ENCODE data around the gene RPAP3. TPM values are rescaled to one million over a fixed set of nuclear protein-coding genes. Genes with fewer than 3 reads are reported as not detected.

The RPAP3 gene
- total and polyA plus RNA-seq, 4 donors: 9.5 to 19.9 (median 14.9) TPM

- H3K4me3 ChIP-seq: no peak overlapping the region
- ATAC-seq (ENCODE audit: insufficient read depth, low FRiP score) (no peak), DNase-seq (no peak)
- peaks cover 0 to 1% (median 0%) of the 10 kb centered on the region in 4 donors for H3K36me3 ChIP-seq (ENCODE audit: control insufficient read depth in 4 of 4, insufficient read depth in 4 of 4, low read length in 4 of 4)
- peak overlapping the region; percentile 43 to 82 for H3K27ac ChIP-seq (ENCODE audit: low read depth in 1 of 2, low read length in 1 of 2)
- no peaks in the 10 kb centered on the region for H3K9me3 ChIP-seq (ENCODE audit: control insufficient read depth in 4 of 4, insufficient read depth in 3 of 4, low read length in 3 of 4)
- no peak for TF ChIP-seq CTCF (IDR thresholded peaks at IDR 0.05; ENCODE audit: control extremely low read depth, extremely low read depth)
- no peaks in the 10 kb centered on the region for H3K27me3 ChIP-seq (ENCODE audit: control insufficient read depth in 3 of 3, insufficient read depth in 3 of 3, low read length in 2 of 3)
- peak overlapping the region in 1 of 2 donors; percentile 51 for H3K9ac ChIP-seq (ENCODE audit: insufficient read depth in 1 of 2, low read length in 2 of 2)
- H3K4me1 ChIP-seq (ENCODE audit: control insufficient read depth in 5 of 5, insufficient read depth in 5 of 5, low read length in 5 of 5): peaks cover 6 to 27% (median 16%) of the 10 kb centered on the region in 5 donors
- 81 to 84% methylated on average over 6 of the region's 6 CpGs for WGBS, 2 donors
Measured at GRCh38 chr12:47717046-47717442, 11.2 kb upstream of the RPAP3 start.

GRCh38 chr12:47715877-47716548, 10.2 kb upstream of the RPAP3 start:
- Histone ChIP-seq H3K9me3 (ENCODE audit: control insufficient read depth in 4 of 4, insufficient read depth in 3 of 4, low read length in 3 of 4) (no peaks in the 10 kb centered on the region), H3K27ac (ENCODE audit: low read depth in 1 of 2, low read length in 1 of 2) (peak overlapping the region in 1 of 2 donors; percentile 37), H3K4me1 (ENCODE audit: control insufficient read depth in 5 of 5, insufficient read depth in 5 of 5, low read length in 5 of 5) (peaks cover 6 to 27% (median 16%) of the 10 kb centered on the region in 5 donors), H3K4me3 (no peak overlapping the region), H3K27me3 (ENCODE audit: control insufficient read depth in 3 of 3, insufficient read depth in 3 of 3, low read length in 2 of 3) (no peaks in the 10 kb centered on the region), H3K36me3 (ENCODE audit: control insufficient read depth in 4 of 4, insufficient read depth in 4 of 4, low read length in 4 of 4) (peaks cover 0 to 1% (median 0%) of the 10 kb centered on the region in 4 donors), H3K9ac (ENCODE audit: insufficient read depth in 1 of 2, low read length in 2 of 2) (no peak overlapping the region)
- WGBS, 2 donors: 81 to 90% methylated on average over 13 of the region's 13 CpGs
- no peak for ATAC-seq (ENCODE audit: insufficient read depth, low FRiP score)
- DNase-seq: no peak
- TF ChIP-seq CTCF (IDR thresholded peaks at IDR 0.05; ENCODE audit: control extremely low read depth, extremely low read depth): no peak

GRCh38 chr12:47715393-47715876, 9.6 kb upstream of the RPAP3 start:
- Histone ChIP-seq H3K36me3 (ENCODE audit: control insufficient read depth in 4 of 4, insufficient read depth in 4 of 4, low read length in 4 of 4) (no peaks in the 10 kb centered on the region), H3K9ac (ENCODE audit: insufficient read depth in 1 of 2, low read length in 2 of 2) (peak overlapping the region in 1 of 2 donors; percentile 29), H3K27ac (ENCODE audit: low read depth in 1 of 2, low read length in 1 of 2) (peak overlapping the region; percentile 37 to 40), H3K4me3 (no peak overlapping the region), H3K27me3 (ENCODE audit: control insufficient read depth in 3 of 3, insufficient read depth in 3 of 3, low read length in 2 of 3) (no peaks in the 10 kb centered on the region), H3K9me3 (ENCODE audit: control insufficient read depth in 4 of 4, insufficient read depth in 3 of 4, low read length in 3 of 4) (no peaks in the 10 kb centered on the region), H3K4me1 (ENCODE audit: control insufficient read depth in 5 of 5, insufficient read depth in 5 of 5, low read length in 5 of 5) (peaks cover 6 to 27% (median 16%) of the 10 kb centered on the region in 5 donors)
- TF ChIP-seq CTCF (IDR thresholded peaks at IDR 0.05; ENCODE audit: control extremely low read depth, extremely low read depth): peak; percentile 76
- WGBS, 2 donors: 14 to 21% methylated on average over 10 of the region's 10 CpGs
- DNase-seq (peak; percentile 78 to 89 (median 88)), ATAC-seq (ENCODE audit: insufficient read depth, low FRiP score) (peak; percentile 31)

Measured in lung (tissue), 12 donors.